Uterus (tissue), 2 donors: ENCODE data around the gene LMOD3.

Experiments
- CTCF ChIP-seq, 4 experiments: fragments of 200-600 bp in 2 of 4; fragments of 450-650 bp in 2 of 4; sonication (generic) in 2 of 4; IDR thresholded peaks; one replicate each; pipeline ENCODE4 v1.5.1; 2016 to 2019; ENCODE audit warnings: antibody characterized with exemption in 4 of 4, mild to moderate bottlenecking in 2 of 4, moderate library complexity in 1 of 4
- POLR2A ChIP-seq, 2 donors: fragments of 450-650 bp; IDR thresholded peaks; one replicate each; pipeline ENCODE4 v1.6.1; 2016; ENCODE audit warnings: antibody characterized with exemption in 2 of 2, mild to moderate bottlenecking in 1 of 2, moderate library complexity in 1 of 2

GRCh38 chr3:69128509-69128908 is 6.1 kb upstream of the LMOD3 start:
- TF ChIP-seq CTCF (IDR thresholded peaks at IDR 0.05) (no peak), POLR2A (IDR thresholded peaks at IDR 0.05) (no peak)
